Right forelimb (tissue), 1 donor: ENCODE data around the gene CYP24A1.

Experiments used
- DNase-seq: peaks from one replicate; pipeline ENCODE4 v3.0.0-alpha.2; 2018

The CYP24A1 gene

GRCh38 chr20:54201268-54201846 lies 27.6 kb upstream of the CYP24A1 start:
- no peak for DNase-seq

GRCh38 chr20:54200487-54201267 lies 26.9 kb upstream of the CYP24A1 start:
- DNase-seq = no peak

GRCh38 chr20:54199721-54200176 lies 26.0 kb upstream of the CYP24A1 start:
- DNase-seq = peak; percentile 85

GRCh38 chr20:54199283-54199682 lies 25.5 kb upstream of the CYP24A1 start:
- DNase-seq = no peak

- DNase-seq = no peak
These were observed 24.1 kb upstream of the CYP24A1 start for GRCh38 chr20:54197621-54198604.

- no peak for DNase-seq
These were observed 22.0 kb upstream of the CYP24A1 start for GRCh38 chr20:54195483-54196472.

- no peak for DNase-seq
These were observed 21.1 kb upstream of the CYP24A1 start for GRCh38 chr20:54194724-54195438.

- DNase-seq = no peak
These were observed 20.0 kb upstream of the CYP24A1 start for GRCh38 chr20:54193817-54194216.

- no peak for DNase-seq
These were observed 16.4 kb upstream of the CYP24A1 start for GRCh38 chr20:54190217-54190616.

- no peak for DNase-seq
These were observed 15.8 kb upstream of the CYP24A1 start for GRCh38 chr20:54189630-54190029.

GRCh38 chr20:54188132-54188849 lies 14.5 kb upstream of the CYP24A1 start:
- DNase-seq = no peak

- DNase-seq = no peak
These were observed 11.3 kb upstream of the CYP24A1 start for GRCh38 chr20:54184904-54185626.

- no peak for DNase-seq
These were observed 10.3 kb upstream of the CYP24A1 start for GRCh38 chr20:54184071-54184470.

- no peak for DNase-seq
These were observed 7.1 kb upstream of the CYP24A1 start for GRCh38 chr20:54180931-54181330.

GRCh38 chr20:54179946-54180345 lies 6.2 kb upstream of the CYP24A1 start:
- DNase-seq = no peak

- DNase-seq = no peak
These were observed 4.5 kb upstream of the CYP24A1 start for GRCh38 chr20:54178256-54178655.

GRCh38 chr20:54177378-54177777 lies 3.6 kb upstream of the CYP24A1 start:
- no peak for DNase-seq

GRCh38 chr20:54176610-54177009 lies 2.8 kb upstream of the CYP24A1 start:
- no peak for DNase-seq

- no peak for DNase-seq
These were observed 830 bp upstream of the CYP24A1 start for GRCh38 chr20:54174457-54175175.
